OCI-LY7 (cell line): ENCODE results near the gene GABPB2. TPM values are rescaled to one million over a fixed set of nuclear protein-coding genes. Genes with fewer than 3 reads are reported as not detected.

Experiments used
- BruUV-seq: library from RNA; stranded (reverse); fragments of 400-500 nt; replicated peaks from 2 replicates; lab custom pipeline; 2021; lab: Mats Ljungman, UMichigan
- CTCF ChIA-PET: fragments of 300-600 bp; sonication (Branson Sonifier 250); formaldehyde crosslinking; loops from one replicate; lab custom pipeline; 2022; ENCODE audit warnings: antibody characterized with exemption; ENCODE audit not compliant: unreplicated experiment; lab: Charles Lee
- POLR2A ChIA-PET: fragments of 300-600 bp; sonication (Branson Sonifier 250); formaldehyde crosslinking; loops from one replicate; lab custom pipeline; 2022; ENCODE audit warnings: antibody characterized with exemption; lab: Charles Lee
- DNase-seq: peaks from one replicate; pipeline ENCODE4 v3.0.0-alpha.2; 2015; ENCODE audit warnings: low spot score
- H2AFZ ChIP-seq: fragments of 200-600 bp; sonication (generic), shearing (Covaris generic); 2 replicates; pipeline ENCODE4 v1.6.1; 2014; ENCODE audit warnings: mild to moderate bottlenecking, antibody characterized with exemption, low read length, moderate library complexity
- H3K27ac ChIP-seq: fragments of 200-600 bp; sonication (generic); 2 replicates; pipeline ENCODE4 v1.5.1; 2014; ENCODE audit warnings: mixed run types, low read depth, mild to moderate bottlenecking, moderate library complexity, low read length, inconsistent platforms; ENCODE audit not compliant: poor library complexity, severe bottlenecking
- H3K36me3 ChIP-seq: fragments of 200-600 bp; sonication (generic); 2 replicates; pipeline ENCODE4 v1.6.1; 2014; ENCODE audit warnings: mild to moderate bottlenecking, antibody characterized with exemption, low read length, moderate library complexity, mixed read lengths; ENCODE audit not compliant: insufficient read depth
- H3K4me1 ChIP-seq: fragments of 200-600 bp; sonication (generic); 2 replicates; pipeline ENCODE4 v1.5.1; 2014; ENCODE audit warnings: mild to moderate bottlenecking, low read length; ENCODE audit not compliant: insufficient read depth, poor library complexity, severe bottlenecking
- H3K4me2 ChIP-seq: fragments of 200-600 bp; sonication (generic); 2 replicates; pipeline ENCODE4 v1.6.1; 2014; ENCODE audit warnings: mild to moderate bottlenecking, low read length
- H3K4me3 ChIP-seq: fragments of 200-600 bp; sonication (generic); 2 replicates; pipeline ENCODE4 v1.5.1; 2014; ENCODE audit warnings: mild to moderate bottlenecking, low read depth, low read length; ENCODE audit not compliant: poor library complexity, severe bottlenecking
- H3K79me2 ChIP-seq: fragments of 200-600 bp; sonication (generic); 2 replicates; pipeline ENCODE4 v1.6.1; 2016; ENCODE audit warnings: low read depth, mild to moderate bottlenecking, low read length, moderate library complexity, mixed read lengths; ENCODE audit not compliant: insufficient read depth
- H3K9me2 ChIP-seq: fragments of 200-600 bp; sonication (generic); 2 replicates; pipeline ENCODE4 v1.6.1; 2016; ENCODE audit warnings: mild to moderate bottlenecking, low read length, mixed read lengths; ENCODE audit not compliant: insufficient read depth
- H3K9me3 ChIP-seq: fragments of 200-600 bp; sonication (generic); 2 replicates; pipeline ENCODE4 v1.6.1; 2014; ENCODE audit warnings: mild to moderate bottlenecking, mixed run types, low read length, mixed read lengths
- H4K20me1 ChIP-seq: fragments of 200-600 bp; sonication (generic); 2 replicates; pipeline ENCODE4 v1.6.1; 2014; ENCODE audit warnings: mild to moderate bottlenecking, antibody characterized with exemption, low read length, moderate library complexity, mixed read lengths; ENCODE audit not compliant: insufficient read depth
- EZH2phosphoT487 ChIP-seq: fragments of 200-600 bp; sonication (generic); IDR thresholded peaks from 2 replicates; pipeline ENCODE4 v1.6.1; 2018; ENCODE audit warnings: low read depth, borderline replicate concordance, mild to moderate bottlenecking, mixed run types, antibody characterized with exemption, low read length, moderate library complexity, mixed read lengths
- intact Hi-C: fragments of 100-400 bp; cut with micrococcal nuclease; formaldehyde crosslinking; loops from one replicate; pipeline ENCODE4 v1.10.0; 2022; ENCODE audit not compliant: unreplicated experiment
- total RNA-seq, 2 experiments: library from RNA; depleted of rRNA in 1 of 2; stranded (reverse); fragments of >200 nt in 1 of 2; shearing (Covaris generic) in 1 of 2; gene quantifications; 2 replicates each; pipeline ENCODE4 v1.2.3, GENCODE V29; 2014 to 2022
- TF ChIP-seq, protein P1 (sequence below): fragments of 200-600 bp; sonication (generic); conservative IDR thresholded peaks from 2 replicates; pipeline ENCODE4 v1.5.1; 2014; ENCODE audit warnings: mild to moderate bottlenecking, antibody characterized with exemption, low read length, moderate library complexity, mixed read lengths

Gene GABPB2
- total RNA-seq, 2 experiments from 2014 or later: 17.2 to 20.0 TPM

- Histone ChIP-seq H3K36me3 (peaks cover 34% of the 10 kb centered on the region), H3K9me2 (no peaks in the 10 kb centered on the region), H3K9me3 (no peaks in the 10 kb centered on the region), H3K27ac (peak overlapping the region; percentile 43), H3K4me3 (peak overlapping the region; percentile 90), H3K4me2 (peak overlapping the region; percentile 83), H3K4me1 (peaks cover 24% of the 10 kb centered on the region), H4K20me1 (no peaks in the 10 kb centered on the region), H2AFZ (peak overlapping the region; percentile 64; the same call in 1 of the 2 replicates), H3K79me2 (peaks cover 13% of the 10 kb centered on the region; the same call in 1 of the 2 replicates)
- POLR2A ChIA-PET: interaction anchor here (0.7 to 1.3 kb wide), 4 partner anchors 10 to 32 kb away, joined by 3 to 10 read pairs (median 3); partner anchors contain the start of genes PIP5K1A, TMOD4, TNFAIP8L2 and VPS72
- TF ChIP-seq EZH2phosphoT487: no peak
- TF ChIP-seq, protein P1, sequence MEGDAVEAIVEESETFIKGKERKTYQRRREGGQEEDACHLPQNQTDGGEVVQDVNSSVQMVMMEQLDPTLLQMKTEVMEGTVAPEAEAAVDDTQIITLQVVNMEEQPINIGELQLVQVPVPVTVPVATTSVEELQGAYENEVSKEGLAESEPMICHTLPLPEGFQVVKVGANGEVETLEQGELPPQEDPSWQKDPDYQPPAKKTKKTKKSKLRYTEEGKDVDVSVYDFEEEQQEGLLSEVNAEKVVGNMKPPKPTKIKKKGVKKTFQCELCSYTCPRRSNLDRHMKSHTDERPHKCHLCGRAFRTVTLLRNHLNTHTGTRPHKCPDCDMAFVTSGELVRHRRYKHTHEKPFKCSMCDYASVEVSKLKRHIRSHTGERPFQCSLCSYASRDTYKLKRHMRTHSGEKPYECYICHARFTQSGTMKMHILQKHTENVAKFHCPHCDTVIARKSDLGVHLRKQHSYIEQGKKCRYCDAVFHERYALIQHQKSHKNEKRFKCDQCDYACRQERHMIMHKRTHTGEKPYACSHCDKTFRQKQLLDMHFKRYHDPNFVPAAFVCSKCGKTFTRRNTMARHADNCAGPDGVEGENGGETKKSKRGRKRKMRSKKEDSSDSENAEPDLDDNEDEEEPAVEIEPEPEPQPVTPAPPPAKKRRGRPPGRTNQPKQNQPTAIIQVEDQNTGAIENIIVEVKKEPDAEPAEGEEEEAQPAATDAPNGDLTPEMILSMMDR: no peak
- intact Hi-C loops: no loop called here
- CTCF ChIA-PET: no interaction called here
- BruUV-seq: no TSS peak
- DNase-seq: peak; percentile 32
These were observed 96.0 kb downstream of the GABPB2 start for GRCh38 chr1:151166505-151166956.

- POLR2A ChIA-PET: interaction anchor here (0.6 to 1.6 kb wide), 5 partner anchors 9 to 209 kb away, joined by 3 to 10 read pairs (median 5); partner anchors contain the start of genes TMOD4 and TNFAIP8L2
- H3K4me2 ChIP-seq: peak overlapping the region; percentile 83
- intact Hi-C loops: no loop called here
- no peak for TF ChIP-seq EZH2phosphoT487
- TF ChIP-seq, protein P1: no peak
- peaks cover 24% of the 10 kb centered on the region for H3K4me1 ChIP-seq
- H3K4me3 ChIP-seq: peak overlapping the region; percentile 90
- H3K9me2 ChIP-seq: no peaks in the 10 kb centered on the region
- H3K9me3 ChIP-seq: no peaks in the 10 kb centered on the region
- no peak overlapping the region for H2AFZ ChIP-seq
- BruUV-seq: no TSS peak
- H4K20me1 ChIP-seq: no peaks in the 10 kb centered on the region
- no peak for DNase-seq
- peaks cover 13% of the 10 kb centered on the region; the same call in 1 of the 2 replicates for H3K79me2 ChIP-seq
- H3K27ac ChIP-seq: no peak overlapping the region
- peaks cover 34% of the 10 kb centered on the region for H3K36me3 ChIP-seq
- CTCF ChIA-PET: no interaction called here
These were observed 96.6 kb downstream of the GABPB2 start for GRCh38 chr1:151167116-151167515.

- peaks cover 45% of the 10 kb centered on the region for H3K36me3 ChIP-seq
- no peak overlapping the region for H3K4me2 ChIP-seq
- no peak for DNase-seq
- H3K4me3 ChIP-seq: no peak overlapping the region
- CTCF ChIA-PET: no interaction called here
- H3K27ac ChIP-seq: no peak overlapping the region
- no peak overlapping the region for H2AFZ ChIP-seq
- TF ChIP-seq EZH2phosphoT487: no peak
- TF ChIP-seq, protein P1: no peak
- H3K9me3 ChIP-seq: no peaks in the 10 kb centered on the region
- peaks cover 8% of the 10 kb centered on the region for H3K4me1 ChIP-seq
- no TSS peak for BruUV-seq
- H3K79me2 ChIP-seq: peaks cover 11% of the 10 kb centered on the region; the same call in 1 of the 2 replicates
- POLR2A ChIA-PET: interaction anchor here (0.9 kb wide), 1 partner anchor 36 kb away, joined by 3 read pairs; no protein-coding TSS in a partner anchor
- intact Hi-C loops: no loop called here
- H3K9me2 ChIP-seq: no peaks in the 10 kb centered on the region
- H4K20me1 ChIP-seq: no peaks in the 10 kb centered on the region
These were observed 100.6 kb downstream of the GABPB2 start for GRCh38 chr1:151171190-151171589.
